IMR-90 (cell line): ENCODE measurements around the gene AGAP1. TPM values are rescaled to one million over a fixed set of nuclear protein-coding genes. Genes with fewer than 3 reads are reported as not detected.

ENCODE experiments used
- ATAC-seq: fragments of 200-7000 bp; cut with Tn5 transposase; 2 replicates; pipeline ENCODE4 v1.9.1; 2020; ENCODE audit warnings: low read depth, mild to moderate bottlenecking, moderate library complexity
- BruUV-seq: library from RNA; stranded (reverse); fragments of 400-500 nt; replicated peaks from 2 replicates; lab custom pipeline; 2021; lab: Mats Ljungman, UMichigan
- CTCF ChIA-PET: fragments of 300-600 bp; formaldehyde crosslinking; extraction: SDS; loops from one replicate; lab custom pipeline; 2021; ENCODE audit warnings: antibody characterized with exemption; lab: Yijun Ruan, JAX
- POLR2A ChIA-PET: fragments of 300-600 bp; sonication (Branson Sonifier 250); formaldehyde crosslinking; loops from one replicate; lab custom pipeline; 2022; ENCODE audit warnings: antibody characterized with exemption; ENCODE audit not compliant: unreplicated experiment; lab: Charles Lee
- DNase-seq: peaks from one replicate; pipeline ENCODE4 v3.0.0; 2013
- H2AFZ ChIP-seq: replicated peaks from 2 replicates; pipeline ENCODE3; 2013; ENCODE audit warnings: low read length, mild to moderate bottlenecking; ENCODE audit not compliant: poor library complexity
- H2AK5ac ChIP-seq: 2 replicates; pipeline ENCODE4 v1.6.1; 2013; ENCODE audit warnings: low read depth, low read length, inconsistent platforms
- H2AK9ac ChIP-seq: replicated peaks from 2 replicates; pipeline ENCODE3; 2013; ENCODE audit warnings: mild to moderate bottlenecking, low read depth, low read length, moderate library complexity; ENCODE audit not compliant: poor library complexity
- H2BK120ac ChIP-seq: 2 replicates; pipeline ENCODE4 v1.6.1; 2013; ENCODE audit warnings: low read depth, low read length, inconsistent platforms
- H2BK15ac ChIP-seq: 3 replicates; pipeline ENCODE4 v1.6.1; 2013; ENCODE audit warnings: low read depth, low read length, inconsistent platforms
- H2BK20ac ChIP-seq: 2 replicates; pipeline ENCODE4 v1.6.1; 2013; ENCODE audit warnings: low read depth, mild to moderate bottlenecking, inconsistent platforms, low read length, moderate library complexity
- H2BK5ac ChIP-seq: 2 replicates; pipeline ENCODE4 v1.6.1; 2013; ENCODE audit warnings: mild to moderate bottlenecking, low read depth, low read length, inconsistent platforms; ENCODE audit not compliant: poor library complexity, severe bottlenecking
- H3K14ac ChIP-seq: replicated peaks from 2 replicates; pipeline ENCODE4 v1.6.1; 2013; ENCODE audit warnings: low read depth, low read length, inconsistent platforms
- H3K18ac ChIP-seq: 2 replicates; pipeline ENCODE4 v1.6.1; 2013; ENCODE audit warnings: low read depth, low read length, control low read depth
- H3K23ac ChIP-seq: 2 replicates; pipeline ENCODE4 v1.6.1; 2013; ENCODE audit warnings: low read depth, low read length, inconsistent platforms
- H3K27ac ChIP-seq: 2 replicates; pipeline ENCODE4 v1.5.1; 2013; ENCODE audit warnings: mild to moderate bottlenecking, control low read depth, low read length; ENCODE audit not compliant: insufficient read depth
- H3K27me3 ChIP-seq: 2 replicates; pipeline ENCODE4 v1.6.1; 2013; ENCODE audit warnings: low read length; ENCODE audit not compliant: control insufficient read depth, insufficient read depth
- H3K36me3 ChIP-seq: 2 replicates; pipeline ENCODE4 v1.6.1; 2013; ENCODE audit warnings: low read length, mixed read lengths; ENCODE audit not compliant: control insufficient read depth, insufficient read depth
- H3K4ac ChIP-seq: 2 replicates; pipeline ENCODE4 v1.6.1; 2013; ENCODE audit warnings: low read depth, low read length, inconsistent platforms
- H3K4me1 ChIP-seq: 2 replicates; pipeline ENCODE4 v1.6.1; 2013; ENCODE audit warnings: low read length, mixed read lengths; ENCODE audit not compliant: control insufficient read depth, insufficient read depth
- H3K4me2 ChIP-seq: 2 replicates; pipeline ENCODE4 v1.6.1; 2013; ENCODE audit warnings: low read depth, mild to moderate bottlenecking, control low read depth, low read length, moderate library complexity
- H3K4me3 ChIP-seq: 2 replicates; pipeline ENCODE4 v1.5.1; 2013; ENCODE audit warnings: low read depth, mild to moderate bottlenecking, control low read depth, low read length, moderate library complexity; ENCODE audit not compliant: insufficient read depth
- H3K56ac ChIP-seq: 2 replicates; pipeline ENCODE4 v1.6.1; 2013; ENCODE audit warnings: low read length, inconsistent platforms; ENCODE audit not compliant: insufficient read depth; ENCODE audit errors: extremely low read depth
- H3K79me1 ChIP-seq, 2 experiments: 2 replicates each; pipeline ENCODE4 v1.6.1; 2013; ENCODE audit warnings: low read length in 2 of 2, inconsistent platforms in 1 of 2, low read depth in 1 of 2
- H3K9ac ChIP-seq: 2 replicates; pipeline ENCODE4 v1.6.1; 2013; ENCODE audit warnings: low read depth, low read length, control low read depth
- H3K9me1 ChIP-seq: 2 replicates; pipeline ENCODE4 v1.6.1; 2013; ENCODE audit warnings: low read length, inconsistent platforms; ENCODE audit not compliant: insufficient read depth
- H3K9me3 ChIP-seq: 2 replicates; pipeline ENCODE4 v1.6.1; 2013; ENCODE audit warnings: low read length; ENCODE audit not compliant: control insufficient read depth, insufficient read depth
- H4K20me1 ChIP-seq: 2 replicates; pipeline ENCODE4 v1.6.1; 2013; ENCODE audit warnings: low read length, inconsistent platforms; ENCODE audit not compliant: insufficient read depth
- H4K5ac ChIP-seq: 2 replicates; pipeline ENCODE4 v1.6.1; 2013; ENCODE audit warnings: mild to moderate bottlenecking, low read depth, low read length, control low read depth
- H4K8ac ChIP-seq, 2 experiments: 2 replicates each; pipeline ENCODE4 v1.6.1; 2013; ENCODE audit warnings: low read depth in 2 of 2, low read length in 2 of 2, control low read depth in 1 of 2, inconsistent platforms in 1 of 2
- H4K91ac ChIP-seq: 2 replicates; pipeline ENCODE4 v1.6.1; 2013; ENCODE audit warnings: low read depth, low read length, inconsistent platforms; ENCODE audit not compliant: insufficient read depth
- BHLHE40 ChIP-seq: fragments of 150-350 bp; IDR thresholded peaks from 2 replicates; pipeline ENCODE4 v1.6.1; 2016; ENCODE audit warnings: mild to moderate bottlenecking, low read depth, low read length
- CEBPB ChIP-seq: IDR thresholded peaks from 2 replicates; pipeline ENCODE4 v1.6.1; 2012; ENCODE audit warnings: low read depth, low read length, improper control_type of control experiment
- CHD1 ChIP-seq: IDR thresholded peaks from 2 replicates; pipeline ENCODE4 v1.6.1; 2012; ENCODE audit warnings: low read depth, low read length, improper control_type of control experiment
- FOS ChIP-seq: fragments of 150-350 bp; IDR thresholded peaks from 2 replicates; pipeline ENCODE4 v1.6.1; 2016; ENCODE audit warnings: low read depth, low read length
- MAFK ChIP-seq: IDR thresholded peaks from 2 replicates; pipeline ENCODE4 v1.6.1; 2012; ENCODE audit warnings: low read depth, low read length, improper control_type of control experiment
- MAZ ChIP-seq: IDR thresholded peaks from 2 replicates; pipeline ENCODE4 v1.6.1; 2012; ENCODE audit warnings: low read depth, mild to moderate bottlenecking, low read length, improper control_type of control experiment, moderate library complexity, borderline replicate concordance
- MXI1 ChIP-seq: IDR thresholded peaks from 2 replicates; pipeline ENCODE4 v1.6.1; 2012; ENCODE audit warnings: low read depth, mild to moderate bottlenecking, low read length, moderate library complexity, borderline replicate concordance
- NFE2L2 ChIP-seq: fragments of 150-350 bp; IDR thresholded peaks from 2 replicates; pipeline ENCODE4 v1.6.1; 2016; ENCODE audit warnings: low read depth, mild to moderate bottlenecking, low read length
- RAD21 ChIP-seq: IDR thresholded peaks from 2 replicates; pipeline ENCODE4 v1.6.1; 2012; ENCODE audit warnings: low read length, improper control_type of control experiment
- RFX5 ChIP-seq: IDR thresholded peaks from 2 replicates; pipeline ENCODE4 v1.8.0; 2012; ENCODE audit warnings: low read depth, mild to moderate bottlenecking, low read length, moderate library complexity
- SMC3 ChIP-seq: fragments of 150-350 bp; IDR thresholded peaks from 2 replicates; pipeline ENCODE4 v1.6.1; 2016; ENCODE audit warnings: low read depth, mild to moderate bottlenecking, antibody characterized with exemption, low read length, moderate library complexity
- WGBS, 2 experiments: methylation state at CpG; one replicate each; pipeline versions ENCODE4 v1.1.5 to v1.1.7; 2013; ENCODE audit warnings: missing lambda C conversion rate in 2 of 2; ENCODE audit not compliant: insufficient read length in 1 of 2; ENCODE audit errors: extremely low coverage in 2 of 2; 5-methylcytosine and 5-hydroxymethylcytosine counted together
- dilution Hi-C: fragments of 300-500 bp; cut with HindIII; formaldehyde crosslinking; loops from one replicate; pipeline ENCODE4 v1.14.3; 2018; ENCODE audit warnings: low sequenced_read_pairs; ENCODE audit not compliant: unreplicated experiment
- in situ Hi-C: fragments of 300-500 bp; cut with MboI; formaldehyde crosslinking; loops from 3 replicates; pipeline ENCODE4 v1.14.3; 2019; ENCODE audit warnings: low sequenced_read_pairs, inconsistent platforms, mixed read lengths
- intact Hi-C: fragments of 100-400 bp; cut with micrococcal nuclease; formaldehyde crosslinking; loops from 2 replicates; pipeline ENCODE4 v1.10.0; 2022
- polyA plus RNA-seq, 3 experiments: library from polyadenylated mRNA; depleted of rRNA; stranded (reverse); fragments of >200 nt; gene quantifications; 2 replicates each; pipeline ENCODE4 v1.2.3, GENCODE V29; 2012; ENCODE audit warnings: low replicate concordance in 1 of 3
- total RNA-seq: library from RNA; depleted of rRNA; stranded (reverse); fragments of >200 nt; gene quantifications from 2 replicates; pipeline ENCODE4 v1.2.3, GENCODE V29; 2012
- TF ChIP-seq, protein P1 (sequence below): conservative IDR thresholded peaks from 2 replicates; pipeline ENCODE4 v1.5.1; 2012; ENCODE audit warnings: mild to moderate bottlenecking, low read depth, low read length, improper control_type of control experiment

The AGAP1 gene
- total and polyA plus RNA-seq, 2 of the 4 experiments (the other 2 are of a cell fraction) = 15.1 to 16.4 TPM

DNA sequence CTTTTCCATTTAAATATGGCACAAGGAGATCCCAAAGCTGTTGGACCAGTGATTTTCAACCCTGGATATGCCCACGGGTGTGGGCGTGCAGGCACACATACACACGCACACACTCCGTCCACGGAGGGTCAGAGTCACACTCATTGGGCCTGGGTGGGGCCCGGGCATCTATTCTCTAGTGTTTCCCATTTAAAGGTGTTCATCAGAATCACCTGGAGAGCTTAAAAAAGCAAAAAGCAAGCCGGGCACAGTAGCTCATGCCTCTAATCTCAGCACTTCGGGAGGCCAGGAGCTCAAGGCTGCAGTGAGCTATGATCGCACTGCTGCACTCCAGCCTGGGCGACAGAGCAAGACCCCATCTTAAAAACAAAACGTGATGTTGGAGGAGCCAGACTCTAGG lies 345.4 kb downstream of the AGAP1 start:
- TF ChIP-seq NFE2L2 (no peak), BHLHE40 (no peak), CHD1 (no peak), SMC3 (no peak), FOS (no peak), RFX5 (no peak), MAFK (no peak), MXI1 (no peak), RAD21 (no peak), MAZ (no peak), CEBPB (no peak)
- TF ChIP-seq, protein P1, sequence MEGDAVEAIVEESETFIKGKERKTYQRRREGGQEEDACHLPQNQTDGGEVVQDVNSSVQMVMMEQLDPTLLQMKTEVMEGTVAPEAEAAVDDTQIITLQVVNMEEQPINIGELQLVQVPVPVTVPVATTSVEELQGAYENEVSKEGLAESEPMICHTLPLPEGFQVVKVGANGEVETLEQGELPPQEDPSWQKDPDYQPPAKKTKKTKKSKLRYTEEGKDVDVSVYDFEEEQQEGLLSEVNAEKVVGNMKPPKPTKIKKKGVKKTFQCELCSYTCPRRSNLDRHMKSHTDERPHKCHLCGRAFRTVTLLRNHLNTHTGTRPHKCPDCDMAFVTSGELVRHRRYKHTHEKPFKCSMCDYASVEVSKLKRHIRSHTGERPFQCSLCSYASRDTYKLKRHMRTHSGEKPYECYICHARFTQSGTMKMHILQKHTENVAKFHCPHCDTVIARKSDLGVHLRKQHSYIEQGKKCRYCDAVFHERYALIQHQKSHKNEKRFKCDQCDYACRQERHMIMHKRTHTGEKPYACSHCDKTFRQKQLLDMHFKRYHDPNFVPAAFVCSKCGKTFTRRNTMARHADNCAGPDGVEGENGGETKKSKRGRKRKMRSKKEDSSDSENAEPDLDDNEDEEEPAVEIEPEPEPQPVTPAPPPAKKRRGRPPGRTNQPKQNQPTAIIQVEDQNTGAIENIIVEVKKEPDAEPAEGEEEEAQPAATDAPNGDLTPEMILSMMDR = no peak
- no TSS peak for BruUV-seq
- whole genome bisulfite sequencing, 2 experiments = 96% methylated on average over 6 of the region's 11 CpGs; no CpG with 5 or more reads in 1 of the 2 experiments
- in situ Hi-C loops = no loop called here
- Histone ChIP-seq H2BK5ac (no peak overlapping the region), H3K18ac (no peak overlapping the region), H3K56ac (no peak overlapping the region), H2BK15ac (no peak overlapping the region), H3K9ac (no peak overlapping the region), H3K79me1 (no peaks in the 10 kb centered on the region), H3K4me3 (no peak overlapping the region), H3K27me3 (no peaks in the 10 kb centered on the region), H2AFZ (no peak overlapping the region), H4K5ac (no peak overlapping the region), H3K27ac (no peak overlapping the region), H2AK5ac (no peak overlapping the region), H3K4me2 (no peak overlapping the region), H3K4ac (no peak overlapping the region), H3K9me3 (no peaks in the 10 kb centered on the region), H4K91ac (no peak overlapping the region), H3K36me3 (no peaks in the 10 kb centered on the region), H3K23ac (no peak overlapping the region), H3K14ac (no peak overlapping the region), H2BK20ac (no peak overlapping the region), H3K9me1 (no peaks in the 10 kb centered on the region), H2AK9ac (no peak overlapping the region), H4K8ac (no peak overlapping the region), H3K4me1 (0 out of 2 replicates have a peak, but pooled peaks cover 1% of the 10 kb centered on the region), H4K20me1 (no peaks in the 10 kb centered on the region), H2BK120ac (no peak overlapping the region)
- no peak for DNase-seq
- intact Hi-C loops = no loop called here
- ChIA-PET CTCF (interaction anchor here (0.6 kb wide), 1 partner anchor 223 kb away, joined by 7 read pairs; no protein-coding TSS in a partner anchor), POLR2A (no interaction called here)
- dilution Hi-C loops = no loop called here
- no peak for ATAC-seq
